ENCODE results near the gene NUP50.
A peak's percentile ranks its signal among the peaks of the same experiment; 100 is the strongest.

The NUP50 gene

GRCh38 chr22:45163451-45164269 lies at the start of gene NUP50:
TSS of gene NUP50 (plus strand) at chr22:45163925. CDS start at chr22:45168178, 4,253 bp downstream.
- TF ChIP-seq ZNF274 (IDR thresholded peaks at IDR 0.05; ENCODE audit: low read depth, low read length): no peak
- H3K4me3 ChIP-seq (ENCODE audit: low read length): peak within 1 kb of the TSS; percentile 99

GRCh38 chr22:45120440-45120839 lies 43.3 kb upstream of the NUP50 start:
- no peak overlapping the region for H3K4me3 ChIP-seq (ENCODE audit: low read length)
- no peak for TF ChIP-seq ZNF274 (IDR thresholded peaks at IDR 0.05; ENCODE audit: low read depth, low read length)

- no peak for TF ChIP-seq ZNF274 (IDR thresholded peaks at IDR 0.05; ENCODE audit: low read depth, low read length)
- H3K4me3 ChIP-seq (ENCODE audit: low read length): no peak overlapping the region
These were observed 42.8 kb upstream of the NUP50 start for GRCh38 chr22:45120931-45121330.

GRCh38 chr22:45124176-45124847 lies 39.4 kb upstream of the NUP50 start:
- no peak for TF ChIP-seq ZNF274 (IDR thresholded peaks at IDR 0.05; ENCODE audit: low read depth, low read length)
- no peak overlapping the region for H3K4me3 ChIP-seq (ENCODE audit: low read length)

- no peak for TF ChIP-seq ZNF274 (IDR thresholded peaks at IDR 0.05; ENCODE audit: low read depth, low read length)
- H3K4me3 ChIP-seq (ENCODE audit: low read length): no peak overlapping the region
These were observed 38.5 kb upstream of the NUP50 start for GRCh38 chr22:45125188-45125587.

- no peak for TF ChIP-seq ZNF274 (IDR thresholded peaks at IDR 0.05; ENCODE audit: low read depth, low read length)
These were observed 35.9 kb upstream of the NUP50 start for GRCh38 chr22:45127866-45128265.

GRCh38 chr22:45129703-45130524 lies 33.8 kb upstream of the NUP50 start:
- H3K4me3 ChIP-seq (ENCODE audit: low read length): peak overlapping the region; percentile 8; the same call in 1 of the 2 replicates
- no peak for TF ChIP-seq ZNF274 (IDR thresholded peaks at IDR 0.05; ENCODE audit: low read depth, low read length)

More at GRCh38 chr22:45127866-45128265, 35.9 kb upstream of the NUP50 start:
- no peak overlapping the region for H3K4me3 ChIP-seq (ENCODE audit: low read length)

- no peak for TF ChIP-seq ZNF274 (IDR thresholded peaks at IDR 0.05; ENCODE audit: low read depth, low read length)
- H3K4me3 ChIP-seq (ENCODE audit: low read length): no peak overlapping the region
These were observed 32.8 kb upstream of the NUP50 start for GRCh38 chr22:45130891-45131290.

- TF ChIP-seq ZNF274 (IDR thresholded peaks at IDR 0.05; ENCODE audit: low read depth, low read length): no peak
- H3K4me3 ChIP-seq (ENCODE audit: low read length): no peak overlapping the region
These were observed 32.0 kb upstream of the NUP50 start for GRCh38 chr22:45131749-45132148.

GRCh38 chr22:45134313-45134712 lies 29.4 kb upstream of the NUP50 start:
- H3K4me3 ChIP-seq (ENCODE audit: low read length): no peak overlapping the region
- TF ChIP-seq ZNF274 (IDR thresholded peaks at IDR 0.05; ENCODE audit: low read depth, low read length): no peak

GRCh38 chr22:45136594-45136993 lies 27.1 kb upstream of the NUP50 start:
- no peak overlapping the region for H3K4me3 ChIP-seq (ENCODE audit: low read length)
- no peak for TF ChIP-seq ZNF274 (IDR thresholded peaks at IDR 0.05; ENCODE audit: low read depth, low read length)

GRCh38 chr22:45139693-45140092 lies 24.0 kb upstream of the NUP50 start:
- no peak overlapping the region for H3K4me3 ChIP-seq (ENCODE audit: low read length)
- TF ChIP-seq ZNF274 (IDR thresholded peaks at IDR 0.05; ENCODE audit: low read depth, low read length): no peak

- H3K4me3 ChIP-seq (ENCODE audit: low read length): no peak overlapping the region
- no peak for TF ChIP-seq ZNF274 (IDR thresholded peaks at IDR 0.05; ENCODE audit: low read depth, low read length)
These were observed 21.3 kb upstream of the NUP50 start for GRCh38 chr22:45142376-45142775.

- TF ChIP-seq ZNF274 (IDR thresholded peaks at IDR 0.05; ENCODE audit: low read depth, low read length): no peak
- no peak overlapping the region for H3K4me3 ChIP-seq (ENCODE audit: low read length)
These were observed 18.8 kb upstream of the NUP50 start for GRCh38 chr22:45144916-45145315.
